Psoas muscle (tissue), 8 donors: ENCODE results near the gene COL16A1. TPM values are rescaled to one million over a fixed set of nuclear protein-coding genes. Genes with fewer than 3 reads are reported as not detected.

Source experiments
- ATAC-seq, 4 donors: fragments of 200-7000 bp; cut with Tn5 transposase; one replicate each; pipeline ENCODE4 v1.9.1; 2020; ENCODE audit warnings: moderate library complexity in 3 of 4, mild to moderate bottlenecking in 2 of 4
- DNase-seq, 2 donors: peaks; one replicate each; pipeline ENCODE4 v3.0.0-alpha.2; 2020
- H3K27ac ChIP-seq: fragments of 200-600 bp; one replicate; pipeline ENCODE4 v1.8.0; 2022
- H3K27me3 ChIP-seq, 3 donors: fragments of 200-600 bp in 1 of 3; one replicate each; pipeline versions ENCODE4 v1.6.1 to v1.8.0; 2013 to 2022; ENCODE audit warnings: low read length in 2 of 3, mild to moderate bottlenecking in 2 of 3, moderate library complexity in 1 of 3; ENCODE audit not compliant: insufficient read depth in 3 of 3
- H3K36me3 ChIP-seq, 2 donors: fragments of 200-600 bp in 1 of 2; one replicate each; pipeline versions ENCODE4 v1.6.1 to v1.8.0; 2013 to 2022; ENCODE audit warnings: low read depth in 1 of 2, mild to moderate bottlenecking in 1 of 2, moderate library complexity in 1 of 2; ENCODE audit not compliant: insufficient read depth in 1 of 2
- H3K4me1 ChIP-seq: fragments of 200-600 bp; one replicate; pipeline ENCODE4 v1.8.0; 2022
- H3K4me3 ChIP-seq: fragments of 200-600 bp; one replicate; pipeline ENCODE4 v1.8.0; 2022; ENCODE audit warnings: mild to moderate bottlenecking
- H3K9me3 ChIP-seq: fragments of 200-600 bp; one replicate; pipeline ENCODE4 v1.8.0; 2022
- WGBS, 3 donors: extraction: QIAGEN DNeasy Blood & Tissue Kit; methylation state at CpG; one replicate each; pipeline versions ENCODE4 v1.1.6 to v1.1.7; 2013; 5-methylcytosine and 5-hydroxymethylcytosine counted together
- intact Hi-C, 2 donors: fragments of 100-400 bp; cut with DNase I; formaldehyde crosslinking; loops; one replicate each; pipeline versions ENCODE4 v1.11.0 to v1.14.2; 2022
- polyA plus RNA-seq, 3 donors: library from polyadenylated mRNA; stranded (reverse); fragments of 200-250 nt; gene quantifications; one replicate each; pipeline ENCODE4 v1.2.3, GENCODE V29; 2013
- total RNA-seq, 4 donors: library from RNA; stranded (reverse); fragmentation: NEBNext Ultra II Directional in 2 of 4; extraction: Animal tissue kit (Norgen Biotek cat#: 25700) in 2 of 4; gene quantifications; one replicate each; pipeline versions ENCODE4 v1.2.1 to v1.2.4, GENCODE V29; 2021 to 2023
- TF ChIP-seq, protein P1 (sequence below): fragments of 200-600 bp; IDR thresholded peaks from one replicate; pipeline ENCODE4 v1.8.0; 2022; ENCODE audit warnings: antibody characterized with exemption
- donor health status: healthy with polysubstance abuse.
- donor health status: DM: no; HTN: no; CAD: no; lungs with moderate emphysema.
- donor health status: Bipolar disorder and iron deficiency.
- donor health status: healthy.
- donor health status: DM: yes; HTN: yes; CAD: no.
- donor health status: DM: no; HTN: no; CAD: no.
- donor health status: DM: no; HTN: no; CAD: no.
- donor health status: DM: yes; HTN: yes; CAD: no.

Gene COL16A1
- total and polyA plus RNA-seq, 7 donors, result 2.9 to 14.2 (median 6.1) TPM

DNA sequence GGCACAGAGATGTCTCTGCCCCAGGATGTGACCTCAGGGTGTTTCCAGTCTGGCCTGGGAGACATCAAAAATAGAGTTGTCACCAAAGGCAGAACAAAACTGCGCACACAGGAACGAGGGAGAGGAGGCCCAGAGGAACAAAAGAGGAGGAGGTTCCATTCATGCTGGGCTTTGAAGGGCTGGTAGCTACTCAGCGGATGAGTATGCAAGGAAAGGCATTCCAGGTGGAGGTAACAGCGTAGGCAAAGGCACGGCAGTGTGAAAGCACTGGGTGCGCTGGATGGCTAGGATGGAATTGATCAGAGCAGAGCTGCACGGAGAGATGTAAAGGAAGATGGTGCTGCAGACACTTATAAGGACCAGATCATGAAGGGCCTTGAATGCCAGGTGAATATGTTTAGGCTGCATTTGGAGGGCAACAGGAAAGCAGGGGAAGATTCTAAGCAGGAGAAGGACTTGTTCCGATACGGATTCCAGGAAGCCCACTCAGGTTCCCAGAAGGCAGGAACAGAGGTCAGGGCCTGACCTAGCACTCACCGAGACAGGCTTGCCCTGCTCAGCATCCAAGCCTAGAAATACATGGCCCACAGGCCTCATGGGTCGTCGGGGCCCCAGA, 6.3 kb downstream of the COL16A1 start:
- no peak overlapping the region for H3K27ac ChIP-seq
- ATAC-seq (no peak), DNase-seq (no peak)
- TF ChIP-seq, protein P1, sequence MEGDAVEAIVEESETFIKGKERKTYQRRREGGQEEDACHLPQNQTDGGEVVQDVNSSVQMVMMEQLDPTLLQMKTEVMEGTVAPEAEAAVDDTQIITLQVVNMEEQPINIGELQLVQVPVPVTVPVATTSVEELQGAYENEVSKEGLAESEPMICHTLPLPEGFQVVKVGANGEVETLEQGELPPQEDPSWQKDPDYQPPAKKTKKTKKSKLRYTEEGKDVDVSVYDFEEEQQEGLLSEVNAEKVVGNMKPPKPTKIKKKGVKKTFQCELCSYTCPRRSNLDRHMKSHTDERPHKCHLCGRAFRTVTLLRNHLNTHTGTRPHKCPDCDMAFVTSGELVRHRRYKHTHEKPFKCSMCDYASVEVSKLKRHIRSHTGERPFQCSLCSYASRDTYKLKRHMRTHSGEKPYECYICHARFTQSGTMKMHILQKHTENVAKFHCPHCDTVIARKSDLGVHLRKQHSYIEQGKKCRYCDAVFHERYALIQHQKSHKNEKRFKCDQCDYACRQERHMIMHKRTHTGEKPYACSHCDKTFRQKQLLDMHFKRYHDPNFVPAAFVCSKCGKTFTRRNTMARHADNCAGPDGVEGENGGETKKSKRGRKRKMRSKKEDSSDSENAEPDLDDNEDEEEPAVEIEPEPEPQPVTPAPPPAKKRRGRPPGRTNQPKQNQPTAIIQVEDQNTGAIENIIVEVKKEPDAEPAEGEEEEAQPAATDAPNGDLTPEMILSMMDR, result no peak
- no peaks in the 10 kb centered on the region for H3K9me3 ChIP-seq
- intact Hi-C loops, result no loop called here
- peaks cover 19% of the 10 kb centered on the region for H3K4me1 ChIP-seq
- no peaks in the 10 kb centered on the region for H3K27me3 ChIP-seq
- no peak overlapping the region for H3K4me3 ChIP-seq
- no peaks in the 10 kb centered on the region for H3K36me3 ChIP-seq
- WGBS, 3 donors, result 88 to 91% (median 90%) methylated on average over 12 of the region's 12 CpGs

DNA sequence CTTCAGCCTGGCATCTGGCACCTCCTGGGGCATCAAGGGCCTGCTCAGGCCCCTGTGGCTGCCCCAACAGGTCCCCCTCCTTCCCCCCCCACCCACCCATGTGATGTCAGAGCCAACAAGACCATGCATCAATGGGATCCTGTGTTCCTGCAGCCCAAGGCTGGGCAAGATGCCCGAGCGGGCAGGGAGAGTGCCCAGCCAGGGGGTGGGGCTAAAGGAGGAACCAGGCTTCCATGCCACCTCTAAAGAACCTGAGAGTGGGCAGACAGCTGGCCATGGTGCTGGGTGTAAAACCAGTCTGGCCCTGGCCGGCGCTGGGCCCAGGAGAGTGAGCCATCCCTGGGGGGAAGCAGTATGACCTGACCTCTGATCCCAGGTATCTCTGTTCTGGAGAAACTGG, 7.6 kb downstream of the COL16A1 start:
- H3K4me1 ChIP-seq, result peaks cover 12% of the 10 kb centered on the region
- no peaks in the 10 kb centered on the region for H3K36me3 ChIP-seq
- H3K27ac ChIP-seq, result no peak overlapping the region
- intact Hi-C loops, result no loop called here
- 60 to 83% (median 64%) methylated on average over 4 of the region's 4 CpGs for WGBS, 3 donors
- no peaks in the 10 kb centered on the region for H3K27me3 ChIP-seq
- TF ChIP-seq, protein P1, result no peak
- H3K4me3 ChIP-seq, result no peak overlapping the region
- ATAC-seq (no peak), DNase-seq (no peak)
- H3K9me3 ChIP-seq, result no peaks in the 10 kb centered on the region

DNA sequence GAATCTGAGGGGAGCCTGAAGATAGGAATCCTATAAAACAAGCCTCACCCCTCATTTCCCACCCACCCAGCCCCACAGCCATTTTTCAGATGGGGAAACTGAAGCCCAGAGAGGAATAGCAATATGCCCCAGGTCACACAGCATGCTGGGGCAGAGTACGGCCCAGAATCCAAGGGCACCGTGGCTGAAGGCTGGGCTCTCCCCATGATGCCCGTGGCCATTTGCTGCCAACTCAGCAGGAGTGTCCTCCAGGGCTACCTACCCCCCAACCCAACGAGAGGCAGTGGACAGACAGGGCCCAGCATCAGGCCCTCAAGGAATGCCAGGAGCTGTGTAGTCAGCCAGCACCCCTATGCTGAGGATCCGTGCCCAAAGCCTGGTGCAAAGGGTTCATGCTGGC, 8.5 kb downstream of the COL16A1 start:
- Histone ChIP-seq H3K9me3 (no peaks in the 10 kb centered on the region), H3K36me3 (no peaks in the 10 kb centered on the region), H3K27ac (no peak overlapping the region), H3K27me3 (no peaks in the 10 kb centered on the region), H3K4me3 (no peak overlapping the region), H3K4me1 (peaks cover 3% of the 10 kb centered on the region)
- intact Hi-C loops, result no loop called here
- DNase-seq (no peak), ATAC-seq (no peak)
- WGBS, 3 donors, result 65 to 86% (median 69%) methylated on average over 5 of the region's 5 CpGs
- TF ChIP-seq, protein P1, result no peak

DNA sequence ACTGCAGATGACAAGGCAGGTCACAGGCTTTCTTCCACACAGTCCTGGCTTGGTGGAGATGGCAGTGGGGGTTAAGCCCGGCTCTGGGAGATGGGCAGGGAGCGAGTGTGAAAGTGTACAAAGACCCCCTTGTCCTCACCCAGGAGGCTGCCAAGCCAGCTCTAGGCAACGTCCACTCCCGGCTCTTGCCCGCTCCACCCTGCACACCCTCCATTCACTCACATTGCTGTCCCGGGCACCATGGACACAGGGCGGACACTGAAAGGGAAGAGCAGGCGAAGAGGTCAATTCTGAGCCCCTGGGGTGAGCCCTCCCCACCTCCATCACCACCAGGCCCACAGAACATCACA, 8.9 kb downstream of the COL16A1 start:
- no peak for ATAC-seq
- DNase-seq, result no peak
- Histone ChIP-seq H3K4me3 (no peak overlapping the region), H3K9me3 (no peaks in the 10 kb centered on the region), H3K36me3 (peaks cover 0 to under 1% of the 10 kb centered on the region in 2 donors), H3K27me3 (no peaks in the 10 kb centered on the region), H3K27ac (no peak overlapping the region), H3K4me1 (no peaks in the 10 kb centered on the region)
- WGBS, 3 donors, result 72 to 76% (median 73%) methylated on average over 8 of the region's 8 CpGs
- TF ChIP-seq, protein P1, result no peak
- intact Hi-C loops, result no loop called here
